B cell (primary cell): Measurements from ENCODE around the gene MYO1B. TPM values are rescaled to one million over a fixed set of nuclear protein-coding genes. Genes with fewer than 3 reads are reported as not detected.

ENCODE experiments used
- ATAC-seq: fragments of 200-7000 bp; cut with Tn5 transposase; one replicate; pipeline ENCODE4 v1.10.0; 2021; ENCODE audit warnings: low read depth, mild to moderate bottlenecking, moderate number of reproducible peaks, moderate library complexity
- CTCF ChIA-PET: fragments of 350-600 bp; sonication (Branson Sonifier 250); formaldehyde crosslinking; loops from one replicate; lab custom pipeline; 2021; ENCODE audit warnings: antibody characterized with exemption, inconsistent platforms; lab: Charles Lee
- POLR2A ChIA-PET: fragments of 350-600 bp; sonication (Branson Sonifier 250); formaldehyde crosslinking; loops from one replicate; lab custom pipeline; 2021; ENCODE audit warnings: antibody characterized with exemption; lab: Charles Lee
- DNase-seq: peaks from one replicate; pipeline ENCODE4 v3.0.0; 2013
- H2AFZ ChIP-seq: 2 replicates; pipeline ENCODE4 v1.6.1; 2012; ENCODE audit warnings: mild to moderate bottlenecking, low read depth, low read length; ENCODE audit not compliant: insufficient read depth, poor library complexity, severe bottlenecking
- H3K27ac ChIP-seq, 2 donors: 1 replicate in 1 of 2; 2 replicates in 1 of 2; pipeline ENCODE4 v1.5.1; 2012 to 2013; ENCODE audit warnings: low read length in 2 of 2, mild to moderate bottlenecking in 2 of 2, moderate library complexity in 1 of 2
- H3K27me3 ChIP-seq, 4 experiments: fragments of 200-600 bp in 1 of 4; sonication (generic) in 1 of 4; replicated peaks in 1 of 4; 1 replicate in 2 of 4; 2 replicates in 2 of 4; pipeline versions ENCODE4 v1.6.1 to v1.7.0; 2013 to 2016; ENCODE audit warnings: low read length in 3 of 4, mild to moderate bottlenecking in 2 of 4, mixed read lengths in 1 of 4, moderate library complexity in 1 of 4; ENCODE audit not compliant: insufficient read depth in 4 of 4, control insufficient read depth in 3 of 4; ENCODE audit errors: control extremely low read depth in 1 of 4
- H3K36me3 ChIP-seq, 2 experiments: replicated peaks in 1 of 2; 1 replicate in 1 of 2; 2 replicates in 1 of 2; pipeline versions ENCODE4 v1.6.1 to v1.7.1; 2013; ENCODE audit warnings: low read length in 1 of 2; ENCODE audit not compliant: insufficient read depth in 2 of 2, control insufficient read depth in 1 of 2; ENCODE audit errors: control extremely low read depth in 1 of 2, extremely low read depth in 1 of 2
- H3K4me1 ChIP-seq, 2 donors: fragments of 200-600 bp in 1 of 2; sonication (generic) in 1 of 2; 1 replicate in 1 of 2; 2 replicates in 1 of 2; pipeline versions ENCODE4 v1.5.1 to v1.6.1; 2013 to 2017; ENCODE audit warnings: low read length in 2 of 2; ENCODE audit not compliant: control insufficient read depth in 2 of 2, insufficient read depth in 2 of 2
- H3K4me2 ChIP-seq: replicated peaks from 2 replicates; pipeline ENCODE3; 2012; ENCODE audit warnings: mild to moderate bottlenecking, low read depth, low read length; ENCODE audit not compliant: poor library complexity, severe bottlenecking
- H3K4me3 ChIP-seq, 5 experiments: fragments of 200-600 bp in 1 of 5; sonication (generic) in 1 of 5; 1 replicate in 3 of 5; 2 replicates in 2 of 5; pipeline versions ENCODE4 v1.5.1 to v1.7.0; 2011 to 2016; ENCODE audit warnings: low read length in 4 of 5, mild to moderate bottlenecking in 4 of 5, low read depth in 2 of 5, control low read depth in 1 of 5, moderate library complexity in 1 of 5; ENCODE audit not compliant: insufficient read depth in 1 of 5; ENCODE audit errors: control extremely low read depth in 1 of 5, extremely low read depth in 1 of 5
- H3K79me2 ChIP-seq: fragments of 200-600 bp; sonication (generic); one replicate; pipeline ENCODE4 v1.6.0; 2016; ENCODE audit warnings: low read length; ENCODE audit not compliant: control insufficient read depth, insufficient read depth
- H3K9ac ChIP-seq: fragments of 200-600 bp; sonication (generic); 2 replicates; pipeline ENCODE4 v1.6.1; 2017; ENCODE audit warnings: mild to moderate bottlenecking, low read length, moderate library complexity
- H3K9me3 ChIP-seq, 3 donors: one replicate each; pipeline versions ENCODE4 v1.6.1 to v1.7.1; 2013; ENCODE audit warnings: low read length in 2 of 3; ENCODE audit not compliant: control insufficient read depth in 2 of 3, insufficient read depth in 1 of 3; ENCODE audit errors: control extremely low read depth in 1 of 3
- H4K20me1 ChIP-seq: 2 replicates; pipeline ENCODE4 v1.6.0; 2012; ENCODE audit warnings: mild to moderate bottlenecking, low read length; ENCODE audit not compliant: insufficient read depth, control insufficient read depth, poor library complexity, severe bottlenecking
- H3K27ac Mint-ChIP-seq: one replicate; pipeline ENCODE4 v1.8.0; 2021; ENCODE audit warnings: mixed read lengths
- H3K27me3 Mint-ChIP-seq: one replicate; pipeline ENCODE4 v1.8.0; 2021; ENCODE audit warnings: mixed read lengths
- H3K4me1 Mint-ChIP-seq: one replicate; pipeline ENCODE4 v1.8.0; 2021; ENCODE audit warnings: mixed read lengths
- H3K4me3 Mint-ChIP-seq: one replicate; pipeline ENCODE4 v1.8.0; 2021; ENCODE audit warnings: mixed read lengths
- H3K9me3 Mint-ChIP-seq: one replicate; pipeline ENCODE4 v1.8.0; 2022; ENCODE audit warnings: mixed read lengths; ENCODE audit not compliant: insufficient read depth
- EZH2 ChIP-seq: IDR thresholded peaks from 2 replicates; pipeline ENCODE4 v1.6.1; 2012; ENCODE audit warnings: borderline replicate concordance, low read depth, mild to moderate bottlenecking, moderate library complexity, low read length; ENCODE audit not compliant: insufficient read depth, poor library complexity, severe bottlenecking
- WGBS: methylation state at CpG from one replicate; pipeline ENCODE4 v1.1.5; 2013; ENCODE audit warnings: missing lambda C conversion rate; ENCODE audit not compliant: insufficient coverage; 5-methylcytosine and 5-hydroxymethylcytosine counted together
- intact Hi-C: fragments of 100-400 bp; cut with micrococcal nuclease; formaldehyde crosslinking; loops from one replicate; pipeline ENCODE4 v1.10.0; 2022
- polyA plus RNA-seq: library from polyadenylated mRNA; depleted of rRNA; stranded (reverse); fragments of >200 nt; gene quantifications from 2 replicates; pipeline ENCODE4 v1.2.3, GENCODE V29; 2012
- total RNA-seq, 2 donors: library from RNA; stranded (reverse); fragments of 120-200 nt in 1 of 2; gene quantifications; 1 replicate in 1 of 2; 2 replicates in 1 of 2; pipeline versions ENCODE4 v1.2.3 to v1.2.4, GENCODE V29; 2013 to 2022
- TF ChIP-seq, protein P1 (sequence below): fragments of 200-600 bp; IDR thresholded peaks from one replicate; pipeline ENCODE4 v1.8.0; 2022; ENCODE audit warnings: antibody characterized with exemption, mild to moderate bottlenecking

The MYO1B gene
- total and polyA plus RNA-seq, 2 donors (not counting 1 experiment from before 2014, with no cell fraction given): 0.67 to 4.4 TPM

DNA sequence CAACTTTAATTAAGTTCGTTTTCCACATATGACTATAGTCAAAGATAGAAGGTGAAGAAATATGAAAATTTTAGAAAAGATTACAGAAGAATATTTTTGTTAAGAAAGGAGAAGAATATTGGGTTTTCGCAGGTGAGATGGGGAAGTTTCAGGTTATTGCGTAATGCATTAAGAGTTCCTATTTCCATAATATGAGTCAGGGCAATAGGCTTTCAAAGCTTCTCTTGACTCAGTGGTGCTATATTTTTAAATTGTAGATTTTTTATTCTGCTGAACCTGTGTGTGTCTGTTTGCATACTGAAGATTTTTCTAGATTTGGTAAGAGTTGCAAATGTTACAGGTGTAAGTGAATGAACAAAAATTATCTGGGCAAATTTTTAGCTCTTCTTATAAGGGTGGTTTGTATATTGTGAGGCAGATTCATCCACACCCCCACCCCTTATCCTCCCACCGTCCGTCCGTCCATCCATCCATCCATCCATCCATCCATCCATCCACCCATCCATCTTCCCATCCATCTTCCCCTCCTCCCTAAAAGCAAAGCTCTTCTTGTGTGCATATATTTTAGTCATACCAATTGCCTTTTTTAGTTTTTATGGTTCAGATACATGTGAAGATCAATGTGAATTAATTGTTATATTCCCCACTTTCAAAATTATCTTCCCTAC lies 69.6 kb downstream of the MYO1B start:
- Mint-ChIP-seq H3K4me3 (peak overlapping the region; percentile 60), H3K9me3 (no peaks in the 10 kb centered on the region), H3K27ac (peak overlapping the region; percentile 39), H3K4me1 (peaks cover 49% of the 10 kb centered on the region), H3K27me3 (no peaks in the 10 kb centered on the region)
- Histone ChIP-seq H3K4me3 (peak overlapping the region in 1 of 5 experiments; percentile 28), H3K9ac (peak overlapping the region; percentile 27), H3K27me3 (no peaks in the 10 kb centered on the region), H4K20me1 (no peaks in the 10 kb centered on the region), H3K4me1 (peaks cover 46 to 53% of the 10 kb centered on the region in 2 donors), H2AFZ (no peak overlapping the region), H3K9me3 (no peaks in the 10 kb centered on the region), H3K27ac (peak overlapping the region; percentile 62 to 81), H3K36me3 (no peaks in the 10 kb centered on the region), H3K4me2 (peak overlapping the region; percentile 63), H3K79me2 (peaks cover 22% of the 10 kb centered on the region)
- ChIA-PET POLR2A (no interaction called here), CTCF (interaction anchor here (1.0 to 1.7 kb wide), 2 partner anchors 11 to 150 kb away, joined by 3 read pairs; no protein-coding TSS in a partner anchor)
- intact Hi-C loops: no loop called here
- peak; percentile 7 for DNase-seq
- ATAC-seq: no peak
- TF ChIP-seq EZH2: no peak
- TF ChIP-seq, protein P1, sequence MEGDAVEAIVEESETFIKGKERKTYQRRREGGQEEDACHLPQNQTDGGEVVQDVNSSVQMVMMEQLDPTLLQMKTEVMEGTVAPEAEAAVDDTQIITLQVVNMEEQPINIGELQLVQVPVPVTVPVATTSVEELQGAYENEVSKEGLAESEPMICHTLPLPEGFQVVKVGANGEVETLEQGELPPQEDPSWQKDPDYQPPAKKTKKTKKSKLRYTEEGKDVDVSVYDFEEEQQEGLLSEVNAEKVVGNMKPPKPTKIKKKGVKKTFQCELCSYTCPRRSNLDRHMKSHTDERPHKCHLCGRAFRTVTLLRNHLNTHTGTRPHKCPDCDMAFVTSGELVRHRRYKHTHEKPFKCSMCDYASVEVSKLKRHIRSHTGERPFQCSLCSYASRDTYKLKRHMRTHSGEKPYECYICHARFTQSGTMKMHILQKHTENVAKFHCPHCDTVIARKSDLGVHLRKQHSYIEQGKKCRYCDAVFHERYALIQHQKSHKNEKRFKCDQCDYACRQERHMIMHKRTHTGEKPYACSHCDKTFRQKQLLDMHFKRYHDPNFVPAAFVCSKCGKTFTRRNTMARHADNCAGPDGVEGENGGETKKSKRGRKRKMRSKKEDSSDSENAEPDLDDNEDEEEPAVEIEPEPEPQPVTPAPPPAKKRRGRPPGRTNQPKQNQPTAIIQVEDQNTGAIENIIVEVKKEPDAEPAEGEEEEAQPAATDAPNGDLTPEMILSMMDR: no peak
- 83% methylated on average over 1 of the region's 6 CpGs for WGBS

DNA sequence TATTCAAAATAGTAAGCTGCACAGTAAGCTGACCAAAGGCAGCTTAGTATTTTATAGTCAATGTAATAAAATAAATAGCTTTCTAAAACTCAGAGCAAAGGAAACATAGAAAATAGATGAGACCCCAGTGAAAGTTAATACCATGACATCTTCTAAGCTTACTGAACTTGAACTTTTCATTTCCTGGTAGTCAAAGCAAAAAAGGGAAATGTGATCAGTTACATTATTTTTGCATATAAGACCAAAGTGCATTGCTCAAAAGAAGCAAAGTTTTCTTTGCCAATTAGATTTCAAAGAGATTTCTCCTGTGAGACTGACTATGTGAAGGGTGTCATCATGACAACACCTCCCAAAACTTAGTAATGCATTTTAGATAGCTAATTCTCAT lies 70.2 kb downstream of the MYO1B start:
- POLR2A ChIA-PET: no interaction called here
- Histone ChIP-seq H3K27ac (peak overlapping the region; percentile 62 to 81), H3K79me2 (peaks cover 23% of the 10 kb centered on the region), H3K4me3 (peak overlapping the region in 1 of 5 experiments; percentile 28), H3K4me2 (peak overlapping the region; percentile 63), H3K9ac (peak overlapping the region; percentile 27), H3K9me3 (no peaks in the 10 kb centered on the region), H3K36me3 (no peaks in the 10 kb centered on the region), H2AFZ (no peak overlapping the region), H3K4me1 (peaks cover 46 to 53% of the 10 kb centered on the region in 2 donors), H4K20me1 (no peaks in the 10 kb centered on the region), H3K27me3 (no peaks in the 10 kb centered on the region)
- CTCF ChIA-PET: interaction anchor here (1.0 to 1.7 kb wide), 3 partner anchors 12 to 206 kb away, joined by 3 read pairs; no protein-coding TSS in a partner anchor
- DNase-seq: peak; percentile 36
- Mint-ChIP-seq H3K4me3 (peak overlapping the region; percentile 60), H3K27me3 (no peaks in the 10 kb centered on the region), H3K9me3 (no peaks in the 10 kb centered on the region), H3K4me1 (peaks cover 51% of the 10 kb centered on the region), H3K27ac (peak overlapping the region; percentile 39)
- ATAC-seq: peak; percentile 39
- TF ChIP-seq, protein P1: no peak
- no peak for TF ChIP-seq EZH2
- intact Hi-C loops: no loop called here
